Activated CD4-positive, alpha-beta T cell treated with anti-CD3 and anti-CD28 coated beads, Interleukin-10, Interleukin-2, amounts not matched to agents 100 ng/mL and 50 ng/mL, durations not matched to agents 16 hours and 8 hours (primary cell): Measurements from ENCODE around the gene ZNF512B.
A peak's percentile ranks its signal among the peaks of the same experiment; 100 is the strongest.

ENCODE experiments used
- DNase-seq: peaks from one replicate; pipeline ENCODE4 v3.0.0-alpha.2; 2020

Gene ZNF512B

GRCh38 chr20:63947638-63948456 is 21.9 kb downstream of the ZNF512B start:
- peak; percentile 20 for DNase-seq

- no peak for DNase-seq
These were observed 22.6 kb downstream of the ZNF512B start for GRCh38 chr20:63946986-63947637.

GRCh38 chr20:63945921-63946920 is 23.5 kb downstream of the ZNF512B start:
- DNase-seq, result no peak

- DNase-seq, result no peak
These were observed 24.6 kb downstream of the ZNF512B start for GRCh38 chr20:63945031-63945658.

GRCh38 chr20:63944078-63944941 is 25.4 kb downstream of the ZNF512B start:
- no peak for DNase-seq

GRCh38 chr20:63943808-63944077 is 26.0 kb downstream of the ZNF512B start:
- no peak for DNase-seq

GRCh38 chr20:63942969-63943807 is 26.5 kb downstream of the ZNF512B start:
- DNase-seq, result no peak

- DNase-seq, result peak; percentile 76
These were observed 27.3 kb downstream of the ZNF512B start for GRCh38 chr20:63942250-63942951.

- peak; percentile 98 for DNase-seq
These were observed 28.2 kb downstream of the ZNF512B start for GRCh38 chr20:63941282-63942081.

GRCh38 chr20:63940472-63941266 is 29.1 kb downstream of the ZNF512B start:
- DNase-seq, result no peak

- DNase-seq, result no peak
These were observed 29.7 kb downstream of the ZNF512B start for GRCh38 chr20:63940071-63940471.

- no peak for DNase-seq
These were observed 30.4 kb downstream of the ZNF512B start for GRCh38 chr20:63939061-63939935.

GRCh38 chr20:63937596-63937995 is 32.1 kb downstream of the ZNF512B start:
- no peak for DNase-seq

GRCh38 chr20:63935447-63935846 is 34.3 kb downstream of the ZNF512B start:
- DNase-seq, result no peak

GRCh38 chr20:63934271-63935068 is 35.3 kb downstream of the ZNF512B start:
- no peak for DNase-seq

GRCh38 chr20:63933646-63934045 is 36.1 kb downstream of the ZNF512B start:
- DNase-seq, result no peak
